GM23338 (cell line): ENCODE data around the gene LIPA. TPM values are rescaled to one million over a fixed set of nuclear protein-coding genes. Genes with fewer than 3 reads are reported as not detected.

ENCODE experiments used
- ATAC-seq: fragments of 200-7000 bp; cut with Tn5 transposase; 3 replicates; pipeline ENCODE4 v1.9.1; 2020
- DNase-seq: peaks from one replicate; pipeline ENCODE4 v3.0.0-alpha.2; 2015; ENCODE audit warnings: low spot score
- H2AFZ ChIP-seq: fragments of 200-600 bp; sonication (generic); 2 replicates; pipeline ENCODE4 v1.8.0; 2016; ENCODE audit warnings: antibody characterized with exemption, mild to moderate bottlenecking, moderate library complexity
- H3F3A ChIP-seq: fragments of 200-600 bp; sonication (generic); replicated peaks from 2 replicates; pipeline ENCODE4 v1.8.0; 2017; ENCODE audit warnings: antibody characterized with exemption, mixed run types, low read depth
- H3K27ac ChIP-seq: fragments of 200-600 bp; sonication (generic); 2 replicates; pipeline ENCODE4 v1.6.1; 2016; ENCODE audit warnings: low read depth
- H3K27me3 ChIP-seq: fragments of 200-600 bp; sonication (generic); 2 replicates; pipeline ENCODE4 v1.8.0; 2016; ENCODE audit warnings: mild to moderate bottlenecking, mixed run types, moderate library complexity; ENCODE audit not compliant: insufficient read depth
- H3K36me3 ChIP-seq: fragments of 200-600 bp; sonication (generic); 2 replicates; pipeline ENCODE4 v1.8.0; 2016; ENCODE audit warnings: mild to moderate bottlenecking; ENCODE audit not compliant: insufficient read depth
- H3K4me1 ChIP-seq: fragments of 200-600 bp; sonication (generic); 2 replicates; pipeline ENCODE4 v1.8.0; 2016; ENCODE audit warnings: mild to moderate bottlenecking, moderate library complexity; ENCODE audit not compliant: insufficient read depth
- H3K4me2 ChIP-seq: fragments of 200-600 bp; sonication (generic); 2 replicates; pipeline ENCODE4 v1.7.1; 2017; ENCODE audit warnings: mixed run types
- H3K4me3 ChIP-seq: fragments of 200-600 bp; sonication (generic); 2 replicates; pipeline ENCODE4 v1.6.1; 2016; ENCODE audit warnings: mixed run types
- H3K79me2 ChIP-seq: fragments of 200-600 bp; sonication (generic); replicated peaks from 2 replicates; pipeline ENCODE4 v1.8.0; 2017; ENCODE audit warnings: mild to moderate bottlenecking; ENCODE audit not compliant: insufficient read depth
- H3K9me2 ChIP-seq: fragments of 200-600 bp; sonication (generic); 2 replicates; pipeline ENCODE4 v1.8.0; 2017; ENCODE audit not compliant: insufficient read depth
- H4K20me1 ChIP-seq: fragments of 200-600 bp; sonication (generic); replicated peaks from 2 replicates; pipeline ENCODE4 v1.8.0; 2017; ENCODE audit warnings: mild to moderate bottlenecking; ENCODE audit not compliant: insufficient read depth
- H3K27ac Mint-ChIP-seq: 2 replicates; pipeline ENCODE4 v1.8.0; 2020; ENCODE audit warnings: inconsistent platforms, mild to moderate bottlenecking, moderate library complexity, mixed read lengths
- H3K27me3 Mint-ChIP-seq: 3 replicates; pipeline ENCODE4 v1.8.0; 2022; ENCODE audit warnings: low read depth, mild to moderate bottlenecking, moderate library complexity, mixed read lengths, inconsistent platforms; ENCODE audit not compliant: insufficient read depth, poor library complexity
- H3K36me3 Mint-ChIP-seq: 3 replicates; pipeline ENCODE4 v1.8.0; 2021; ENCODE audit warnings: low read depth, mild to moderate bottlenecking, inconsistent platforms, moderate library complexity, mixed read lengths
- H3K4me1 Mint-ChIP-seq: 3 replicates; pipeline ENCODE4 v1.8.0; 2020; ENCODE audit warnings: mild to moderate bottlenecking, inconsistent platforms, mixed read lengths
- H3K4me3 Mint-ChIP-seq: 3 replicates; pipeline ENCODE4 v1.8.0; 2021; ENCODE audit warnings: moderate library complexity, mild to moderate bottlenecking, inconsistent platforms, mixed read lengths
- H3K9me3 Mint-ChIP-seq: 3 replicates; pipeline ENCODE4 v1.8.0; 2020; ENCODE audit warnings: moderate library complexity, mild to moderate bottlenecking, inconsistent platforms, mixed read lengths
- CREB1 ChIP-seq: fragments of 250-450 bp; sonication (Bioruptor Pico); IDR thresholded peaks from 2 replicates; pipeline ENCODE4 v1.5.0; 2020; ENCODE audit warnings: low read depth, mild to moderate bottlenecking, moderate library complexity
- EZH2 ChIP-seq: fragments of 200-600 bp; sonication (generic); IDR thresholded peaks from one replicate; pipeline ENCODE4 v1.8.0; 2017; ENCODE audit warnings: antibody characterized with exemption, mild to moderate bottlenecking, low read depth; ENCODE audit not compliant: unreplicated experiment
- POLR2AphosphoS5 ChIP-seq: IDR thresholded peaks from 2 replicates; pipeline ENCODE4 v1.6.1; 2016; ENCODE audit warnings: antibody characterized with exemption, low read depth
- polyA plus RNA-seq: library from polyadenylated mRNA; unstranded; fragments of >200 nt; fragmentation: Nextera tagmentation; extraction: Ambion mirVana; gene quantifications from 2 replicates; pipeline ENCODE4 v1.2.1, GENCODE V29; 2016
- total RNA-seq: library from RNA; depleted of rRNA; stranded (reverse); fragments of >200 nt; shearing (Covaris generic); gene quantifications from 2 replicates; pipeline ENCODE4 v1.2.3, GENCODE V29; 2014
- TF ChIP-seq, protein P1 (sequence below): fragments of 250-450 bp; sonication (Bioruptor Pico); IDR thresholded peaks from 2 replicates; pipeline ENCODE4 v1.5.0; 2020; ENCODE audit warnings: mild to moderate bottlenecking, moderate library complexity
- TF ChIP-seq, protein P2 (sequence below), 2 experiments: fragments of 200-600 bp in 1 of 2; sonication (generic) in 1 of 2; conservative IDR thresholded peaks; 2 replicates each; pipeline versions ENCODE4 v1.5.1 to v1.6.1; 2016 to 2017; ENCODE audit warnings: antibody characterized with exemption in 2 of 2, low read depth in 2 of 2, mild to moderate bottlenecking in 2 of 2, moderate library complexity in 1 of 2
- TF ChIP-seq, protein P3 (sequence below): IDR thresholded peaks from 2 replicates; pipeline ENCODE4 v1.6.1; 2016; ENCODE audit warnings: antibody characterized with exemption

LIPA gene
- total and polyA plus RNA-seq, 2 experiments from 2014 or later = 37.8 to 86.3 TPM

DNA sequence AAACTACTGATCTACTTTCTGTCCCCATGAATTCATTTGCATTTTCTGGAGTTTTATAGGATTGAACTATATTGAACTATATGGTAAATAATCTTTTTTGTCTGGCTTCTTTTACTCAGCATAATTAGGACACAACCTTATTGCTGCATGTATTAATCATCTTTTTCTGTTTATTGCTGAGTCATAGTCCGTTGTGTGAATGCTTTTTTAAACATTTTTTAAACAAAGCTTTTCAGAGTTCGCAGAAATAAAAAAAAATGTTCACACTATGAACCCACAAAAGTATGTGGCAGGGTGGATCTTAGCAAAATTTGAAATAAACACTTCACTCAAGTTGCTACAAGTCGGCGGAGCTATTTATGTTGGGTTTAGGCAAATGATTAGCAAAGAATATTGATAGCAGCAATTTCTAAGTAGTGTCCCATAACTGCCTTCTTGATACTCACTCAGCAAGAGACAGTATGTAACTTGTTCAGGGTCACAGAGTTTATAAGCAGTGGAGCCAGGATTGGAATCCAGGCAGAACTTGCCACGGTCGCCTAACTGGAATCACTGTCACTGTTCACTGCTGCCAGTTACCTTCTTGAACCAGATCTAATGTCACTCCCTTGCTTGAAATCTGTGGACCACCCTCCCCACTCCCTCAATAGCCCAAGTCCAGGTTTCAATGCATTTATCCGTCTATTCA lies 50.1 kb downstream of the LIPA start (continued):
- TF ChIP-seq, protein P1, sequence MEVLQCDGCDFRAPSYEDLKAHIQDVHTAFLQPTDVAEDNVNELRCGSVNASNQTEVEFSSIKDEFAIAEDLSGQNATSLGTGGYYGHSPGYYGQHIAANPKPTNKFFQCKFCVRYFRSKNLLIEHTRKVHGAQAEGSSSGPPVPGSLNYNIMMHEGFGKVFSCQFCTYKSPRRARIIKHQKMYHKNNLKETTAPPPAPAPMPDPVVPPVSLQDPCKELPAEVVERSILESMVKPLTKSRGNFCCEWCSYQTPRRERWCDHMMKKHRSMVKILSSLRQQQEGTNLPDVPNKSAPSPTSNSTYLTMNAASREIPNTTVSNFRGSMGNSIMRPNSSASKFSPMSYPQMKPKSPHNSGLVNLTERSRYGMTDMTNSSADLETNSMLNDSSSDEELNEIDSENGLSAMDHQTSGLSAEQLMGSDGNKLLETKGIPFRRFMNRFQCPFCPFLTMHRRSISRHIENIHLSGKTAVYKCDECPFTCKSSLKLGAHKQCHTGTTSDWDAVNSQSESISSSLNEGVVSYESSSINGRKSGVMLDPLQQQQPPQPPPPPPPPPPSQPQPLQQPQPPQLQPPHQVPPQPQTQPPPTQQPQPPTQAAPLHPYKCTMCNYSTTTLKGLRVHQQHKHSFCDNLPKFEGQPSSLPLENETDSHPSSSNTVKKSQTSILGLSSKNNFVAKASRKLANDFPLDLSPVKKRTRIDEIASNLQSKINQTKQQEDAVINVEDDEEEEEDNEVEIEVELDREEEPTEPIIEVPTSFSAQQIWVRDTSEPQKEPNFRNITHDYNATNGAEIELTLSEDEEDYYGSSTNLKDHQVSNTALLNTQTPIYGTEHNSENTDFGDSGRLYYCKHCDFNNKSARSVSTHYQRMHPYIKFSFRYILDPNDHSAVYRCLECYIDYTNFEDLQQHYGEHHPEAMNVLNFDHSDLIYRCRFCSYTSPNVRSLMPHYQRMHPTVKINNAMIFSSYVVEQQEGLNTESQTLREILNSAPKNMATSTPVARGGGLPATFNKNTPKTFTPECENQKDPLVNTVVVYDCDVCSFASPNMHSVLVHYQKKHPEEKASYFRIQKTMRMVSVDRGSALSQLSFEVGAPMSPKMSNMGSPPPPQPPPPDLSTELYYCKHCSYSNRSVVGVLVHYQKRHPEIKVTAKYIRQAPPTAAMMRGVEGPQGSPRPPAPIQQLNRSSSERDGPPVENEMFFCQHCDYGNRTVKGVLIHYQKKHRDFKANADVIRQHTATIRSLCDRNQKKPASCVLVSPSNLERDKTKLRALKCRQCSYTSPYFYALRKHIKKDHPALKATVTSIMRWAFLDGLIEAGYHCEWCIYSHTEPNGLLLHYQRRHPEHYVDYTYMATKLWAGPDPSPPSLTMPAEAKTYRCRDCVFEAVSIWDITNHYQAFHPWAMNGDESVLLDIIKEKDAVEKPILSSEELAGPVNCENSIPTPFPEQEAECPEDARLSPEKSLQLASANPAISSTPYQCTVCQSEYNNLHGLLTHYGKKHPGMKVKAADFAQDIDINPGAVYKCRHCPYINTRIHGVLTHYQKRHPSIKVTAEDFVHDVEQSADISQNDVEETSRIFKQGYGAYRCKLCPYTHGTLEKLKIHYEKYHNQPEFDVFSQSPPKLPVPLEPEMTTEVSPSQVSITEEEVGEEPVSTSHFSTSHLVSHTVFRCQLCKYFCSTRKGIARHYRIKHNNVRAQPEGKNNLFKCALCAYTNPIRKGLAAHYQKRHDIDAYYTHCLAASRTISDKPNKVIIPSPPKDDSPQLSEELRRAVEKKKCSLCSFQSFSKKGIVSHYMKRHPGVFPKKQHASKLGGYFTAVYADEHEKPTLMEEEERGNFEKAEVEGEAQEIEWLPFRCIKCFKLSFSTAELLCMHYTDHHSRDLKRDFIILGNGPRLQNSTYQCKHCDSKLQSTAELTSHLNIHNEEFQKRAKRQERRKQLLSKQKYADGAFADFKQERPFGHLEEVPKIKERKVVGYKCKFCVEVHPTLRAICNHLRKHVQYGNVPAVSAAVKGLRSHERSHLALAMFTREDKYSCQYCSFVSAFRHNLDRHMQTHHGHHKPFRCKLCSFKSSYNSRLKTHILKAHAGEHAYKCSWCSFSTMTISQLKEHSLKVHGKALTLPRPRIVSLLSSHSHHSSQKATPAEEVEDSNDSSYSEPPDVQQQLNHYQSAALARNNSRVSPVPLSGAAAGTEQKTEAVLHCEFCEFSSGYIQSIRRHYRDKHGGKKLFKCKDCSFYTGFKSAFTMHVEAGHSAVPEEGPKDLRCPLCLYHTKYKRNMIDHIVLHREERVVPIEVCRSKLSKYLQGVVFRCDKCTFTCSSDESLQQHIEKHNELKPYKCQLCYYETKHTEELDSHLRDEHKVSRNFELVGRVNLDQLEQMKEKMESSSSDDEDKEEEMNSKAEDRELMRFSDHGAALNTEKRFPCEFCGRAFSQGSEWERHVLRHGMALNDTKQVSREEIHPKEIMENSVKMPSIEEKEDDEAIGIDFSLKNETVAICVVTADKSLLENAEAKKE (CRISPR knock-in tag) = no peak
- TF ChIP-seq CREB1 (no peak), POLR2AphosphoS5 (no peak)
- TF ChIP-seq, protein P2, sequence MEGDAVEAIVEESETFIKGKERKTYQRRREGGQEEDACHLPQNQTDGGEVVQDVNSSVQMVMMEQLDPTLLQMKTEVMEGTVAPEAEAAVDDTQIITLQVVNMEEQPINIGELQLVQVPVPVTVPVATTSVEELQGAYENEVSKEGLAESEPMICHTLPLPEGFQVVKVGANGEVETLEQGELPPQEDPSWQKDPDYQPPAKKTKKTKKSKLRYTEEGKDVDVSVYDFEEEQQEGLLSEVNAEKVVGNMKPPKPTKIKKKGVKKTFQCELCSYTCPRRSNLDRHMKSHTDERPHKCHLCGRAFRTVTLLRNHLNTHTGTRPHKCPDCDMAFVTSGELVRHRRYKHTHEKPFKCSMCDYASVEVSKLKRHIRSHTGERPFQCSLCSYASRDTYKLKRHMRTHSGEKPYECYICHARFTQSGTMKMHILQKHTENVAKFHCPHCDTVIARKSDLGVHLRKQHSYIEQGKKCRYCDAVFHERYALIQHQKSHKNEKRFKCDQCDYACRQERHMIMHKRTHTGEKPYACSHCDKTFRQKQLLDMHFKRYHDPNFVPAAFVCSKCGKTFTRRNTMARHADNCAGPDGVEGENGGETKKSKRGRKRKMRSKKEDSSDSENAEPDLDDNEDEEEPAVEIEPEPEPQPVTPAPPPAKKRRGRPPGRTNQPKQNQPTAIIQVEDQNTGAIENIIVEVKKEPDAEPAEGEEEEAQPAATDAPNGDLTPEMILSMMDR (conservative IDR thresholded peaks at IDR 0.05; ENCODE audit: low read depth in 2 of 2) = no peak

DNA sequence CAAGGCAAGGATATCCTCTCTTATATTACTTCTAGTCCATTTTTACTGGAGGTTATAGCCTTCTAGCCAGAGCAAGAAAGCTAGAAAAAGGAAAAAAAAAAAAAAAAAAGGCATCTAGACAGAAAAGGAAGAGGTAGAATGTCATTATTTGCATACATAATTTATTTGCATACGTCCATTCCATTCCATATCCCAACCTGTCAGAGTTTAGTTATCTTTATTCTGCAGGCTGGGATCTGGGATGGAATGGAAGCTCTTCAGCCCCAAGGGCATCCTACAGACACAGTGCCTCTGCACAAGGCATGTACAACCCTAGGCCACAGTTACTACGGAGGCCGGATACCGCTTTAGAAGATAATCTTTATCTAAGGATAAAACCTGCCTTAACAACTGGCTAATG lies 54.1 kb downstream of the LIPA start:
- Mint-ChIP-seq H3K9me3 (no peaks in the 10 kb centered on the region), H3K4me3 (no peak overlapping the region), H3K4me1 (no peaks in the 10 kb centered on the region), H3K27ac (no peak overlapping the region), H3K36me3 (no peaks in the 10 kb centered on the region), H3K27me3 (no peaks in the 10 kb centered on the region)
- no peaks in the 10 kb centered on the region for H3K36me3 ChIP-seq
- H3K27me3 ChIP-seq = no peaks in the 10 kb centered on the region
- H3K79me2 ChIP-seq = no peaks in the 10 kb centered on the region
- no peaks in the 10 kb centered on the region for H4K20me1 ChIP-seq
- H3K4me3 ChIP-seq = no peak overlapping the region
- H3K4me1 ChIP-seq = no peaks in the 10 kb centered on the region
- H3K4me2 ChIP-seq = no peak overlapping the region
- ATAC-seq (no peak), DNase-seq (no peak)
- H3K9me2 ChIP-seq = peaks cover 8% of the 10 kb centered on the region
- H3F3A ChIP-seq = no peaks in the 10 kb centered on the region
- no peak overlapping the region for H3K27ac ChIP-seq
- no peak overlapping the region for H2AFZ ChIP-seq
- TF ChIP-seq, protein P3, sequence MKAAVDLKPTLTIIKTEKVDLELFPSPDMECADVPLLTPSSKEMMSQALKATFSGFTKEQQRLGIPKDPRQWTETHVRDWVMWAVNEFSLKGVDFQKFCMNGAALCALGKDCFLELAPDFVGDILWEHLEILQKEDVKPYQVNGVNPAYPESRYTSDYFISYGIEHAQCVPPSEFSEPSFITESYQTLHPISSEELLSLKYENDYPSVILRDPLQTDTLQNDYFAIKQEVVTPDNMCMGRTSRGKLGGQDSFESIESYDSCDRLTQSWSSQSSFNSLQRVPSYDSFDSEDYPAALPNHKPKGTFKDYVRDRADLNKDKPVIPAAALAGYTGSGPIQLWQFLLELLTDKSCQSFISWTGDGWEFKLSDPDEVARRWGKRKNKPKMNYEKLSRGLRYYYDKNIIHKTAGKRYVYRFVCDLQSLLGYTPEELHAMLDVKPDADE = no peak
- TF ChIP-seq, protein P1 (CRISPR knock-in tag) = no peak
- no peak for TF ChIP-seq EZH2
